Loucy (cell line): ENCODE measurements around the gene MRTFA.
"Not testable (repeated sequence)": the region's sequence is repeated elsewhere in the genome, so short reads cannot be mapped to it uniquely, and the experiment has no call there.

Source experiments
- H2AFZ ChIP-seq: fragments of 200-600 bp; sonication (generic); 2 replicates; pipeline ENCODE4 v1.6.0; 2016; ENCODE audit warnings: antibody characterized with exemption, mild to moderate bottlenecking, low read length, moderate library complexity
- H3F3A ChIP-seq: fragments of 200-600 bp; 2 replicates; pipeline ENCODE4 v1.6.0; 2016; ENCODE audit warnings: antibody characterized with exemption, low read depth, mild to moderate bottlenecking
- H3K27me3 ChIP-seq: fragments of 200-600 bp; sonication (generic); 2 replicates; pipeline ENCODE4 v1.6.1; 2014; ENCODE audit warnings: low read length, mild to moderate bottlenecking; ENCODE audit not compliant: insufficient read depth, poor library complexity, severe bottlenecking
- H3K36me3 ChIP-seq: fragments of 200-600 bp; sonication (generic); 2 replicates; pipeline ENCODE4 v1.6.1; 2016; ENCODE audit warnings: low read length; ENCODE audit not compliant: insufficient read depth
- H3K4me1 ChIP-seq: fragments of 200-600 bp; sonication (generic); 2 replicates; pipeline ENCODE4 v1.5.1; 2014; ENCODE audit warnings: low read length, mild to moderate bottlenecking; ENCODE audit not compliant: insufficient read depth, poor library complexity, severe bottlenecking
- H3K4me2 ChIP-seq: fragments of 200-600 bp; sonication (generic); 2 replicates; pipeline ENCODE4 v1.6.0; 2014; ENCODE audit warnings: antibody characterized with exemption, low read length, low read depth, mild to moderate bottlenecking; ENCODE audit not compliant: poor library complexity, severe bottlenecking
- H3K4me3 ChIP-seq: fragments of 200-600 bp; sonication (generic); 2 replicates; pipeline ENCODE4 v1.5.1; 2014; ENCODE audit warnings: low read length, mild to moderate bottlenecking, mixed read lengths; ENCODE audit not compliant: poor library complexity, severe bottlenecking
- H3K79me2 ChIP-seq: fragments of 200-600 bp; sonication (generic); 2 replicates; pipeline ENCODE4 v1.6.1; 2014; ENCODE audit warnings: low read length; ENCODE audit not compliant: insufficient read depth
- H3K9ac ChIP-seq: fragments of 200-600 bp; sonication (generic); 2 replicates; pipeline ENCODE4 v1.6.0; 2014; ENCODE audit warnings: mild to moderate bottlenecking, low read depth, low read length, moderate library complexity; ENCODE audit not compliant: poor library complexity, severe bottlenecking
- H3K9me2 ChIP-seq: fragments of 200-600 bp; sonication (generic); replicated peaks from 2 replicates; pipeline ENCODE4 v1.6.1; 2016; ENCODE audit warnings: low read depth, low read length, mixed read lengths
- H3K9me3 ChIP-seq: fragments of 200-600 bp; sonication (generic); 2 replicates; pipeline ENCODE4 v1.6.1; 2014; ENCODE audit warnings: mild to moderate bottlenecking, antibody characterized with exemption, low read length, low read depth; ENCODE audit not compliant: insufficient read depth
- H4K20me1 ChIP-seq: fragments of 200-600 bp; sonication (generic); 2 replicates; pipeline ENCODE4 v1.6.0; 2014; ENCODE audit warnings: antibody characterized with exemption, low read length, mild to moderate bottlenecking; ENCODE audit not compliant: insufficient read depth, poor library complexity, severe bottlenecking
- EZH2phosphoT487 ChIP-seq: fragments of 200-600 bp; IDR thresholded peaks from 2 replicates; pipeline ENCODE4 v1.6.1; 2018; ENCODE audit warnings: antibody characterized with exemption, mild to moderate bottlenecking, moderate library complexity, borderline replicate concordance
- TF ChIP-seq, protein P1 (sequence below): fragments of 200-600 bp; sonication (generic); conservative IDR thresholded peaks from 2 replicates; pipeline ENCODE4 v1.5.1; 2014; ENCODE audit warnings: mild to moderate bottlenecking, antibody characterized with exemption, low read length

Gene MRTFA

DNA sequence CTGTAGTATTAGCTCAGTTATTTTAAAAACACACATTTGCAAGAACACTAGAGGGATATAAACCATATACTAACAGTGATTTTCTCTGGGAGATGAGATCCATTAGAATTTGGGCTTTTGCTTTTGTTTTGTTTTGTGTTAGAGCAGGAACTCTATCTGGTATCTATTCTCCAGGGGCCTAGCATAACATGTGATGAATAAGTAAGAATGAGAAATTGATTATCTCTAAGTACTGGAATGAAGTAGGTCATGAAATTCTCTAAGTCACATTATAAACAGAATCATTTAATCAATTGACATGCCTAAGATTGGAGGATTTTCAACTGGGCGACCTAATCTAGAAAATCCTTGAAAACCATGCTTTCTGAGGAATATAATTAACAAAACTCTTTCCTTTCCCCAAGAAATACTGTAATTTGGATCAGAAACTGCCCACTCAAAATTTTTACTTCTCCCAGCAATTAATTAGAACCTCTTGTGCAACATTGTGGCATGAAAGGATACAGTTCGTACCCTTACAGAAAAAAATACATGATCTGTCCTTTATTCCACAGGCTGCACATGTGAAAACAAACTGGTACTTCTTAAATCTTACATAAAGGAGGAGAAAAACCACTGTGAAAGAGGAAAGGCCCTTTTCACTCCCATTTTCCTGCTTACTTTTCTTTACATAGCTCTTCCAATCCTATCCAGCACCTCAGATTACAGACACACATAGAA, 93.5 kb downstream of the MRTFA start:
- Histone ChIP-seq H3F3A (no peaks in the 10 kb centered on the region), H3K79me2 (peaks cover 15% of the 10 kb centered on the region; the same call in 1 of the 2 replicates), H4K20me1 (no peaks in the 10 kb centered on the region), H3K4me2 (no peak overlapping the region), H3K9me2 (no peaks in the 10 kb centered on the region), H2AFZ (no peak overlapping the region), H3K27me3 (no peaks in the 10 kb centered on the region), H3K36me3 (peaks cover 13% of the 10 kb centered on the region; the same call in 1 of the 2 replicates), H3K9ac (no peak overlapping the region), H3K4me3 (no peak overlapping the region), H3K9me3 (no peaks in the 10 kb centered on the region), H3K4me1 (peaks cover 8% of the 10 kb centered on the region)
- TF ChIP-seq, protein P1, sequence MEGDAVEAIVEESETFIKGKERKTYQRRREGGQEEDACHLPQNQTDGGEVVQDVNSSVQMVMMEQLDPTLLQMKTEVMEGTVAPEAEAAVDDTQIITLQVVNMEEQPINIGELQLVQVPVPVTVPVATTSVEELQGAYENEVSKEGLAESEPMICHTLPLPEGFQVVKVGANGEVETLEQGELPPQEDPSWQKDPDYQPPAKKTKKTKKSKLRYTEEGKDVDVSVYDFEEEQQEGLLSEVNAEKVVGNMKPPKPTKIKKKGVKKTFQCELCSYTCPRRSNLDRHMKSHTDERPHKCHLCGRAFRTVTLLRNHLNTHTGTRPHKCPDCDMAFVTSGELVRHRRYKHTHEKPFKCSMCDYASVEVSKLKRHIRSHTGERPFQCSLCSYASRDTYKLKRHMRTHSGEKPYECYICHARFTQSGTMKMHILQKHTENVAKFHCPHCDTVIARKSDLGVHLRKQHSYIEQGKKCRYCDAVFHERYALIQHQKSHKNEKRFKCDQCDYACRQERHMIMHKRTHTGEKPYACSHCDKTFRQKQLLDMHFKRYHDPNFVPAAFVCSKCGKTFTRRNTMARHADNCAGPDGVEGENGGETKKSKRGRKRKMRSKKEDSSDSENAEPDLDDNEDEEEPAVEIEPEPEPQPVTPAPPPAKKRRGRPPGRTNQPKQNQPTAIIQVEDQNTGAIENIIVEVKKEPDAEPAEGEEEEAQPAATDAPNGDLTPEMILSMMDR: no peak
- no peak for TF ChIP-seq EZH2phosphoT487

DNA sequence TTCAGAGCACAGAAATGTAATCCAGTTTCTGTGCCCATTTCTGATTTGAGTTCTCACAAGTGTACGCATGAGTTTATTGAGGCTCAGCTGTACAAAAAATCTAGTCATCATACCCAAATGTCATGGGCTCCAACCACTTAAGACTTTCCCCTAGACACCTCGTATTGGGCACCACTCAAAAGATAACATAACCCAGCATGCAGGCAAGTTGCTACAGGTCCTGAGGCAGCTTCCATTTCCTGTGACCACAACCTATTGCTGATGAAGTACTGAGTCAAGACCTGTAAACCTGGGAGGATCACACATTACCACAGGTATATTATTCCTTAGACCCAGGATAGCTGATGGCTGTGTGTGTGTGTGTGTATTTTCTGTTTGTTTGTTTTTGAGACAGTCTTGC, 95.2 kb downstream of the MRTFA start:
- H3K9me2 ChIP-seq: no peaks in the 10 kb centered on the region
- H3K36me3 ChIP-seq: peaks cover 4% of the 10 kb centered on the region; the same call in 1 of the 2 replicates
- no peak overlapping the region for H3K4me2 ChIP-seq
- TF ChIP-seq, protein P1: no peak
- TF ChIP-seq EZH2phosphoT487: no peak
- no peak overlapping the region for H3K9ac ChIP-seq
- H3K9me3 ChIP-seq: no peaks in the 10 kb centered on the region
- H3F3A ChIP-seq: no peaks in the 10 kb centered on the region
- H2AFZ ChIP-seq: no peak overlapping the region
- H3K4me3 ChIP-seq: no peak overlapping the region
- H4K20me1 ChIP-seq: no peaks in the 10 kb centered on the region
- peaks cover 15% of the 10 kb centered on the region; the same call in 1 of the 2 replicates for H3K79me2 ChIP-seq
- H3K27me3 ChIP-seq: no peaks in the 10 kb centered on the region
- H3K4me1 ChIP-seq: peaks cover 8% of the 10 kb centered on the region

DNA sequence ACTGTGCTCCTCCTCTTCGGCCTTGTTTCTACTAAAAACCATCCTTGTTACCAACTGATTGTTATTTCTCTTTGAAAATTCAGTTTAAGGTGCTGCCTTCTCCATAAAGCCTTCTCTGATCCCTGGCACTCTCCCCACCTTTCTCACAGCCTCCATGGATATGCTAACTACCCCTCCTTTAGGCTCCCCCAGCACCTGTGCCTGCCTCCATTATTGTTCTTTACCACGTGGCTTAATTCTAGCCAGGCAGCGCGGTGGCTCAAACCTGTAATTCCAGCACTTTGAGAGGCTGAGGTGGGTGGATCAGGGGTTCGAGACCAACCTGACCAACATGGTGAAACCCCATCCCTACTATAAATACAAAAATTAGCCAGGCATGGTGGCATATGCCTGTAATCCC, 96.3 kb downstream of the MRTFA start:
- no peak overlapping the region for H3K9ac ChIP-seq

DNA sequence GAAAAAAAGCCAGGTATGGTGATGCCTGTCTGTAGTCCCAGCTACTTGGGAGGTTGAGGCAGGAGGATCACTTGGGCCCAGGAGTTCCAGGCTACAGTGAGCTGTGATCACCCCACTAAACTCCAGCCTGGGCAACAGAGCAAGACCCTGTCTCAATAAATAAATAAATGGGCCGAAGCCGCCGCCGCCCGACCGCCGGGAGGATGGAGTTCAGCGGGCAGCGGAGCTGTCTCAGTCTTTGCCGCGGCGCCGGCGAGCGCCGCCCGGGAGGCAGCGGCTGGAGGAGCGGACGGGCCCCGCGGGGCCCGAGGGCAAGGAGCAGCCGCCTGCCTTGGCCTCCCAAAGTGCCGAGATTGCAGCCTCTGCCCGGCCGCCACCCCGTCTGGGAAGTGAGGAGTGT, 100.4 kb downstream of the MRTFA start:
- H3K4me2 ChIP-seq, H3K4me3 ChIP-seq, H3K9me2 ChIP-seq, H3K27me3 ChIP-seq, H3K36me3 ChIP-seq, H3K9me3 ChIP-seq, H2AFZ ChIP-seq, H3F3A ChIP-seq, H4K20me1 ChIP-seq, H3K9ac ChIP-seq: not testable (repeated sequence)
- Histone ChIP-seq H3K4me1 (peaks cover 46% of the 10 kb centered on the region), H3K79me2 (peaks cover 29% of the 10 kb centered on the region)

More for the DNA sequence above, 96.3 kb downstream of the MRTFA start:
- H3K27me3 ChIP-seq: no peaks in the 10 kb centered on the region
- no peak overlapping the region for H3K4me3 ChIP-seq
- no peaks in the 10 kb centered on the region for H3K9me3 ChIP-seq
- H3K4me1 ChIP-seq: peaks cover 9% of the 10 kb centered on the region
- H3K4me2 ChIP-seq: no peak overlapping the region
- H3K9me2 ChIP-seq: no peaks in the 10 kb centered on the region
- no peaks in the 10 kb centered on the region for H3F3A ChIP-seq
- no peaks in the 10 kb centered on the region for H4K20me1 ChIP-seq
- no peaks in the 10 kb centered on the region for H3K36me3 ChIP-seq
- peaks cover 14% of the 10 kb centered on the region; the same call in 1 of the 2 replicates for H3K79me2 ChIP-seq
- H2AFZ ChIP-seq: no peak overlapping the region
- TF ChIP-seq, protein P1: no peak
- no peak for TF ChIP-seq EZH2phosphoT487
